Subcutaneous abdominal adipose tissue (tissue), 5 donors: Measurements from ENCODE around the gene IL12RB1.
A peak's percentile ranks its signal among the peaks of the same experiment; 100 is the strongest.

Experiments
- H3K27ac ChIP-seq: one replicate; pipeline ENCODE4 v1.7.0; 2013; ENCODE audit warnings: low read depth, mild to moderate bottlenecking, inconsistent platforms, low read length, moderate library complexity
- H3K27me3 ChIP-seq, 5 donors: one replicate each; pipeline ENCODE4 v1.7.0; 2013; ENCODE audit warnings: low read length in 5 of 5, inconsistent platforms in 1 of 5; ENCODE audit not compliant: control insufficient read depth in 5 of 5, insufficient read depth in 4 of 5
- H3K36me3 ChIP-seq, 5 donors: one replicate each; pipeline ENCODE4 v1.7.0; 2013; ENCODE audit warnings: low read length in 5 of 5; ENCODE audit not compliant: control insufficient read depth in 5 of 5, insufficient read depth in 5 of 5
- H3K4me1 ChIP-seq, 5 donors: one replicate each; pipeline ENCODE4 v1.7.0; 2013; ENCODE audit warnings: low read length in 5 of 5, mild to moderate bottlenecking in 3 of 5, moderate library complexity in 1 of 5; ENCODE audit not compliant: control insufficient read depth in 5 of 5, insufficient read depth in 5 of 5
- H3K4me3 ChIP-seq, 5 donors: one replicate each; pipeline ENCODE4 v1.7.0; 2013; ENCODE audit warnings: low read length in 5 of 5, low read depth in 1 of 5
- H3K9ac ChIP-seq, 5 donors: one replicate each; pipeline ENCODE4 v1.7.0; 2013; ENCODE audit warnings: low read length in 5 of 5, mild to moderate bottlenecking in 4 of 5, moderate library complexity in 3 of 5
- H3K9me3 ChIP-seq, 5 donors: one replicate each; pipeline ENCODE4 v1.7.0; 2013; ENCODE audit warnings: low read length in 5 of 5; ENCODE audit not compliant: control insufficient read depth in 5 of 5
- donor health status: healthy.
- donor health status: healthy.
- donor health status: healthy.
- donor health status: healthy.
- donor health status: healthy.

IL12RB1 gene

GRCh38 chr19:18122860-18123795, 36.4 kb upstream of the IL12RB1 start:
- no peaks in the 10 kb centered on the region for H3K27me3 ChIP-seq
- H3K27ac ChIP-seq = no peak overlapping the region
- peaks cover 0 to 2% (median 0%) of the 10 kb centered on the region in 5 donors for H3K9me3 ChIP-seq
- peaks cover 0 to 35% (median 15%) of the 10 kb centered on the region in 5 donors for H3K4me1 ChIP-seq
- no peak overlapping the region for H3K4me3 ChIP-seq
- H3K36me3 ChIP-seq = peaks cover 0 to 51% (median 30%) of the 10 kb centered on the region in 5 donors
- peak overlapping the region in 1 of 5 donors; percentile 43 for H3K9ac ChIP-seq

GRCh38 chr19:18122424-18122823, 35.7 kb upstream of the IL12RB1 start:
- no peak overlapping the region for H3K4me3 ChIP-seq
- peaks cover 0 to 46% (median 26%) of the 10 kb centered on the region in 5 donors for H3K36me3 ChIP-seq
- peaks cover 0 to 2% (median 0%) of the 10 kb centered on the region in 5 donors for H3K9me3 ChIP-seq
- H3K4me1 ChIP-seq = peaks cover 0 to 37% (median 18%) of the 10 kb centered on the region in 5 donors
- no peak overlapping the region for H3K9ac ChIP-seq
- H3K27me3 ChIP-seq = no peaks in the 10 kb centered on the region
- H3K27ac ChIP-seq = no peak overlapping the region

GRCh38 chr19:18121166-18121565, 34.4 kb upstream of the IL12RB1 start:
- Histone ChIP-seq H3K27me3 (no peaks in the 10 kb centered on the region), H3K4me1 (peaks cover 1 to 43% (median 26%) of the 10 kb centered on the region in 5 donors), H3K9me3 (peaks cover 0 to 2% (median 0%) of the 10 kb centered on the region in 5 donors), H3K36me3 (peaks cover 0 to 43% (median 22%) of the 10 kb centered on the region in 5 donors), H3K27ac (no peak overlapping the region), H3K4me3 (no peak overlapping the region), H3K9ac (no peak overlapping the region)

- Histone ChIP-seq H3K9me3 (peaks cover 0 to 2% (median 0%) of the 10 kb centered on the region in 5 donors), H3K9ac (no peak overlapping the region), H3K36me3 (peaks cover 0 to 37% (median 21%) of the 10 kb centered on the region in 5 donors), H3K27me3 (no peaks in the 10 kb centered on the region), H3K4me1 (peaks cover 1 to 47% (median 26%) of the 10 kb centered on the region in 5 donors), H3K4me3 (no peak overlapping the region), H3K27ac (no peak overlapping the region)
Observed at GRCh38 chr19:18120127-18120526, 33.4 kb upstream of the IL12RB1 start.

- peaks cover 0 to 2% (median 0%) of the 10 kb centered on the region in 5 donors for H3K9me3 ChIP-seq
- peaks cover 0 to 35% (median 20%) of the 10 kb centered on the region in 5 donors for H3K36me3 ChIP-seq
- H3K4me1 ChIP-seq = peaks cover 1 to 47% (median 26%) of the 10 kb centered on the region in 5 donors
- peak overlapping the region in 1 of 5 donors; percentile 2 for H3K9ac ChIP-seq
- H3K27ac ChIP-seq = no peak overlapping the region
- peak overlapping the region in 1 of 5 donors; percentile 14 for H3K4me3 ChIP-seq
- H3K27me3 ChIP-seq = no peaks in the 10 kb centered on the region
Observed at GRCh38 chr19:18119717-18120105, 33.0 kb upstream of the IL12RB1 start.

- peak overlapping the region in 1 of 5 donors; percentile 2 for H3K9ac ChIP-seq
- peak overlapping the region in 3 of 5 donors; percentile 6 to 74 (median 66) for H3K4me3 ChIP-seq
- H3K9me3 ChIP-seq = peaks cover 0 to 2% (median 0%) of the 10 kb centered on the region in 5 donors
- no peak overlapping the region for H3K27ac ChIP-seq
- no peaks in the 10 kb centered on the region for H3K27me3 ChIP-seq
- H3K36me3 ChIP-seq = peaks cover 0 to 29% (median 15%) of the 10 kb centered on the region in 5 donors
- H3K4me1 ChIP-seq = peaks cover 1 to 47% (median 26%) of the 10 kb centered on the region in 5 donors
Observed at GRCh38 chr19:18119013-18119716, 32.4 kb upstream of the IL12RB1 start.

- Histone ChIP-seq H3K27me3 (no peaks in the 10 kb centered on the region), H3K27ac (no peak overlapping the region), H3K4me3 (peak overlapping the region; percentile 6 to 74 (median 66)), H3K4me1 (peaks cover 1 to 41% (median 26%) of the 10 kb centered on the region in 5 donors), H3K36me3 (peaks cover 0 to 27% (median 11%) of the 10 kb centered on the region in 5 donors), H3K9ac (peak overlapping the region in 4 of 5 donors; percentile 55 to 75 (median 68)), H3K9me3 (peaks cover 0 to 2% (median 0%) of the 10 kb centered on the region in 5 donors)
Observed at GRCh38 chr19:18118420-18119012, 31.8 kb upstream of the IL12RB1 start.

- Histone ChIP-seq H3K9me3 (peaks cover 0 to under 1% (median 0%) of the 10 kb centered on the region in 5 donors), H3K36me3 (peaks cover 0 to 20% (median 7%) of the 10 kb centered on the region in 5 donors), H3K27me3 (no peaks in the 10 kb centered on the region), H3K4me3 (peak overlapping the region; percentile 2 to 74 (median 66)), H3K9ac (peak overlapping the region in 4 of 5 donors; percentile 62 to 75 (median 68)), H3K4me1 (peaks cover 1 to 34% (median 27%) of the 10 kb centered on the region in 5 donors), H3K27ac (no peak overlapping the region)
Observed at GRCh38 chr19:18117692-18118378, 31.1 kb upstream of the IL12RB1 start.

GRCh38 chr19:18117364-18117691, 30.6 kb upstream of the IL12RB1 start:
- H3K36me3 ChIP-seq = peaks cover 0 to 15% (median 3%) of the 10 kb centered on the region in 5 donors
- H3K4me3 ChIP-seq = peak overlapping the region; percentile 2 to 63 (median 56)
- H3K9me3 ChIP-seq = no peaks in the 10 kb centered on the region
- H3K27me3 ChIP-seq = no peaks in the 10 kb centered on the region
- peaks cover 1 to 36% (median 26%) of the 10 kb centered on the region in 5 donors for H3K4me1 ChIP-seq
- peak overlapping the region in 4 of 5 donors; percentile 15 to 62 (median 58) for H3K9ac ChIP-seq
- H3K27ac ChIP-seq = no peak overlapping the region
